ENCODE data around the gene IQGAP3. TPM values are rescaled to one million over a fixed set of nuclear protein-coding genes. Genes with fewer than 3 reads are reported as not detected.
A peak's percentile ranks its signal among the peaks of the same experiment; 100 is the strongest.

IQGAP3 gene
- total RNA-seq, 1 experiment from 2014 or later = 48.3 TPM

- H3K36me3 Mint-ChIP-seq (ENCODE audit: insufficient read depth, unreplicated experiment) = peaks cover 36% of the 10 kb centered on the region
- intact Hi-C loops (cut with micrococcal nuclease) = no loop called here
- H3K4me3 Mint-ChIP-seq (ENCODE audit: unreplicated experiment) = peak overlapping the region; percentile 85
- H3K27ac Mint-ChIP-seq (ENCODE audit: low read depth, unreplicated experiment) = peak overlapping the region; percentile 97
- CTCF ChIA-PET = interaction anchor here (0.6 to 8.3 kb wide), 7 partner anchors 14 to 112 kb away, joined by 3 to 83 read pairs (median 4); no protein-coding TSS in a partner anchor
- POLR2A ChIA-PET = interaction anchor here (0.6 to 11.2 kb wide), 5 partner anchors 8 to 106 kb away, joined by 3 to 549 read pairs (median 3); no protein-coding TSS in a partner anchor
- no peak for TF ChIP-seq CTCF (IDR thresholded peaks at IDR 0.05; ENCODE audit: unreplicated experiment)
- DNase-seq (ENCODE audit: unreplicated experiment) = no peak
- no TSS peak for BruUV-seq (replicated peaks)
- H3K4me1 Mint-ChIP-seq (ENCODE audit: insufficient read depth, unreplicated experiment) = peaks cover 69% of the 10 kb centered on the region
- no peaks in the 10 kb centered on the region for H3K9me3 Mint-ChIP-seq (ENCODE audit: unreplicated experiment)
- H3K27me3 Mint-ChIP-seq (ENCODE audit: insufficient read depth, unreplicated experiment) = no peaks in the 10 kb centered on the region
Measured at GRCh38 chr1:156496211-156496761, 76.1 kb downstream of the IQGAP3 start.

GRCh38 chr1:156495401-156496140, 76.8 kb downstream of the IQGAP3 start:
- peaks cover 36% of the 10 kb centered on the region for H3K36me3 Mint-ChIP-seq (ENCODE audit: insufficient read depth, unreplicated experiment)

GRCh38 chr1:156494309-156494895, 78.0 kb downstream of the IQGAP3 start:
- Mint-ChIP-seq H3K9me3 (ENCODE audit: unreplicated experiment) (no peaks in the 10 kb centered on the region), H3K4me1 (ENCODE audit: insufficient read depth, unreplicated experiment) (peaks cover 86% of the 10 kb centered on the region), H3K4me3 (ENCODE audit: unreplicated experiment) (no peak overlapping the region), H3K27ac (ENCODE audit: low read depth, unreplicated experiment) (peak overlapping the region; percentile 97), H3K36me3 (ENCODE audit: insufficient read depth, unreplicated experiment) (peaks cover 36% of the 10 kb centered on the region), H3K27me3 (ENCODE audit: insufficient read depth, unreplicated experiment) (no peaks in the 10 kb centered on the region)
- no peak for DNase-seq (ENCODE audit: unreplicated experiment)
- no TSS peak for BruUV-seq (replicated peaks)
- no peak for TF ChIP-seq CTCF (IDR thresholded peaks at IDR 0.05; ENCODE audit: unreplicated experiment)
- ChIA-PET POLR2A (interaction anchor here (1.0 kb wide), 1 partner anchor 37 kb away, joined by 4 read pairs; no protein-coding TSS in a partner anchor), CTCF (interaction anchor here (0.6 to 8.3 kb wide), 6 partner anchors 12 to 705 kb away, joined by 3 to 83 read pairs (median 4); no protein-coding TSS in a partner anchor)
- intact Hi-C loops (cut with micrococcal nuclease) = no loop called here

More at GRCh38 chr1:156495401-156496140, 76.8 kb downstream of the IQGAP3 start:
- Mint-ChIP-seq H3K4me3 (ENCODE audit: unreplicated experiment) (peak overlapping the region; percentile 85), H3K27me3 (ENCODE audit: insufficient read depth, unreplicated experiment) (no peaks in the 10 kb centered on the region), H3K9me3 (ENCODE audit: unreplicated experiment) (no peaks in the 10 kb centered on the region), H3K27ac (ENCODE audit: low read depth, unreplicated experiment) (peak overlapping the region; percentile 97), H3K4me1 (ENCODE audit: insufficient read depth, unreplicated experiment) (peaks cover 76% of the 10 kb centered on the region)
- intact Hi-C loops (cut with micrococcal nuclease) = no loop called here
- TF ChIP-seq CTCF (IDR thresholded peaks at IDR 0.05; ENCODE audit: unreplicated experiment) = no peak
- ChIA-PET CTCF (interaction anchor here (0.6 to 8.3 kb wide), 11 partner anchors 13 to 125 kb away, joined by 3 to 83 read pairs (median 3); no protein-coding TSS in a partner anchor), POLR2A (interaction anchor here (0.6 to 1.0 kb wide), 5 partner anchors 12 to 112 kb away, joined by 3 to 4 read pairs (median 3); no protein-coding TSS in a partner anchor)
- no TSS peak for BruUV-seq (replicated peaks)
- DNase-seq (ENCODE audit: unreplicated experiment) = no peak

GRCh38 chr1:156493742-156494141, 78.6 kb downstream of the IQGAP3 start:
- H3K4me3 Mint-ChIP-seq (ENCODE audit: unreplicated experiment) = no peak overlapping the region
- intact Hi-C loops (cut with micrococcal nuclease) = no loop called here
- H3K36me3 Mint-ChIP-seq (ENCODE audit: insufficient read depth, unreplicated experiment) = peaks cover 36% of the 10 kb centered on the region
- peaks cover 91% of the 10 kb centered on the region for H3K4me1 Mint-ChIP-seq (ENCODE audit: insufficient read depth, unreplicated experiment)
- no peaks in the 10 kb centered on the region for H3K9me3 Mint-ChIP-seq (ENCODE audit: unreplicated experiment)
- H3K27me3 Mint-ChIP-seq (ENCODE audit: insufficient read depth, unreplicated experiment) = no peaks in the 10 kb centered on the region
- ChIA-PET POLR2A (no interaction called here), CTCF (interaction anchor here (0.7 to 8.3 kb wide), 3 partner anchors 11 to 654 kb away, joined by 3 to 83 read pairs (median 3); no protein-coding TSS in a partner anchor)
- TF ChIP-seq CTCF (IDR thresholded peaks at IDR 0.05; ENCODE audit: unreplicated experiment) = no peak
- DNase-seq (ENCODE audit: unreplicated experiment) = no peak
- no peak overlapping the region for H3K27ac Mint-ChIP-seq (ENCODE audit: low read depth, unreplicated experiment)
- no TSS peak for BruUV-seq (replicated peaks)

Measured in MCF 10A (cell line).